Mononuclear cell (primary cell): ENCODE results near the gene CREB3L2. TPM values are rescaled to one million over a fixed set of nuclear protein-coding genes. Genes with fewer than 3 reads are reported as not detected.

Experiments used
- H3K27me3 ChIP-seq: 2 replicates; pipeline ENCODE4 v1.6.0; 2011; ENCODE audit warnings: low read length, control low read depth; ENCODE audit not compliant: insufficient read depth
- H3K4me1 ChIP-seq: 2 replicates; pipeline ENCODE4 v1.5.1; 2011; ENCODE audit warnings: mild to moderate bottlenecking, low read length, control low read depth; ENCODE audit not compliant: insufficient read depth
- H3K4me3 ChIP-seq: 2 replicates; pipeline ENCODE4 v1.5.1; 2011; ENCODE audit warnings: mild to moderate bottlenecking, low read length, moderate library complexity
- H3K9me3 ChIP-seq: 2 replicates; pipeline ENCODE4 v1.5.1; 2011; ENCODE audit warnings: low read depth, mild to moderate bottlenecking, control low read depth, low read length
- total RNA-seq: library from RNA; depleted of rRNA; stranded (reverse); fragments of >200 nt; gene quantifications from one replicate; pipeline ENCODE4 v1.2.3, GENCODE V29; 2012

CREB3L2 gene
- total RNA-seq, 1 donor: 6.2 TPM

GRCh38 chr7:137891016-137891655 lies 110.8 kb downstream of the CREB3L2 start:
- Histone ChIP-seq H3K27me3 (no peaks in the 10 kb centered on the region), H3K4me1 (peaks cover 3% of the 10 kb centered on the region), H3K9me3 (no peaks in the 10 kb centered on the region), H3K4me3 (no peak overlapping the region)

GRCh38 chr7:137890449-137890921 lies 111.4 kb downstream of the CREB3L2 start:
- Histone ChIP-seq H3K4me3 (no peak overlapping the region), H3K9me3 (no peaks in the 10 kb centered on the region), H3K27me3 (no peaks in the 10 kb centered on the region), H3K4me1 (no peaks in the 10 kb centered on the region)

- Histone ChIP-seq H3K9me3 (no peaks in the 10 kb centered on the region), H3K4me3 (no peak overlapping the region), H3K27me3 (no peaks in the 10 kb centered on the region), H3K4me1 (no peaks in the 10 kb centered on the region)
These were observed 113.6 kb downstream of the CREB3L2 start for GRCh38 chr7:137888241-137888640.

- Histone ChIP-seq H3K4me3 (no peak overlapping the region), H3K9me3 (no peaks in the 10 kb centered on the region), H3K4me1 (no peaks in the 10 kb centered on the region), H3K27me3 (no peaks in the 10 kb centered on the region)
These were observed 115.1 kb downstream of the CREB3L2 start for GRCh38 chr7:137886746-137887145.

GRCh38 chr7:137886281-137886680 lies 115.6 kb downstream of the CREB3L2 start:
- H3K27me3 ChIP-seq: no peaks in the 10 kb centered on the region
- H3K4me1 ChIP-seq: no peaks in the 10 kb centered on the region
- no peak overlapping the region for H3K4me3 ChIP-seq
- no peaks in the 10 kb centered on the region for H3K9me3 ChIP-seq

- H3K9me3 ChIP-seq: no peaks in the 10 kb centered on the region
- H3K4me3 ChIP-seq: no peak overlapping the region
- H3K27me3 ChIP-seq: no peaks in the 10 kb centered on the region
- H3K4me1 ChIP-seq: no peaks in the 10 kb centered on the region
These were observed 116.2 kb downstream of the CREB3L2 start for GRCh38 chr7:137885678-137886077.

- H3K4me1 ChIP-seq: no peaks in the 10 kb centered on the region
- H3K4me3 ChIP-seq: no peak overlapping the region
- H3K27me3 ChIP-seq: no peaks in the 10 kb centered on the region
- H3K9me3 ChIP-seq: no peaks in the 10 kb centered on the region
These were observed 119.1 kb downstream of the CREB3L2 start for GRCh38 chr7:137882806-137883205.

- no peak overlapping the region for H3K4me3 ChIP-seq
- no peaks in the 10 kb centered on the region for H3K9me3 ChIP-seq
- H3K27me3 ChIP-seq: no peaks in the 10 kb centered on the region
- H3K4me1 ChIP-seq: no peaks in the 10 kb centered on the region
These were observed 119.6 kb downstream of the CREB3L2 start for GRCh38 chr7:137882261-137882668.

- no peaks in the 10 kb centered on the region for H3K9me3 ChIP-seq
- H3K4me1 ChIP-seq: no peaks in the 10 kb centered on the region
- H3K27me3 ChIP-seq: no peaks in the 10 kb centered on the region
- no peak overlapping the region for H3K4me3 ChIP-seq
These were observed 120.2 kb downstream of the CREB3L2 start for GRCh38 chr7:137881607-137882260.

- no peaks in the 10 kb centered on the region for H3K4me1 ChIP-seq
- H3K27me3 ChIP-seq: no peaks in the 10 kb centered on the region
- no peak overlapping the region for H3K4me3 ChIP-seq
- no peaks in the 10 kb centered on the region for H3K9me3 ChIP-seq
These were observed 121.5 kb downstream of the CREB3L2 start for GRCh38 chr7:137880432-137880831.

GRCh38 chr7:137879357-137880158 lies 122.3 kb downstream of the CREB3L2 start:
- no peaks in the 10 kb centered on the region for H3K27me3 ChIP-seq
- H3K4me1 ChIP-seq: no peaks in the 10 kb centered on the region
- no peak overlapping the region for H3K4me3 ChIP-seq
- no peaks in the 10 kb centered on the region for H3K9me3 ChIP-seq

GRCh38 chr7:137878333-137878961 lies 123.4 kb downstream of the CREB3L2 start:
- H3K9me3 ChIP-seq: no peaks in the 10 kb centered on the region
- no peaks in the 10 kb centered on the region for H3K4me1 ChIP-seq
- no peaks in the 10 kb centered on the region for H3K27me3 ChIP-seq
- no peak overlapping the region for H3K4me3 ChIP-seq

GRCh38 chr7:137877027-137877675 lies 124.7 kb downstream of the CREB3L2 start:
- no peaks in the 10 kb centered on the region for H3K4me1 ChIP-seq
- H3K27me3 ChIP-seq: no peaks in the 10 kb centered on the region
- H3K9me3 ChIP-seq: no peaks in the 10 kb centered on the region
- H3K4me3 ChIP-seq: no peak overlapping the region

GRCh38 chr7:137875746-137876145 lies 126.1 kb downstream of the CREB3L2 start:
- Histone ChIP-seq H3K4me3 (no peak overlapping the region), H3K27me3 (no peaks in the 10 kb centered on the region), H3K9me3 (no peaks in the 10 kb centered on the region), H3K4me1 (no peaks in the 10 kb centered on the region)
